HCT116 (cell line): ENCODE results near the gene PIGM. TPM values are rescaled to one million over a fixed set of nuclear protein-coding genes. Genes with fewer than 3 reads are reported as not detected.

Experiments
- ATAC-seq: fragments of 200-7000 bp; cut with Tn5 transposase; 2 replicates; pipeline ENCODE4 v1.9.1; 2020; ENCODE audit warnings: mild to moderate bottlenecking, moderate library complexity
- BruUV-seq: library from RNA; stranded (reverse); fragments of 400-500 nt; replicated peaks from 2 replicates; lab custom pipeline; 2021; lab: Mats Ljungman, UMichigan
- CTCF ChIA-PET: fragments of 300-600 bp; sonication (Branson Sonifier 250); formaldehyde crosslinking; loops from one replicate; lab custom pipeline; 2021; ENCODE audit warnings: antibody characterized with exemption; lab: Charles Lee
- POLR2A ChIA-PET: fragments of 300-600, 350-600 bp; sonication (Branson Sonifier 250); formaldehyde crosslinking; loops from one replicate; lab custom pipeline; 2021; ENCODE audit warnings: antibody characterized with exemption; lab: Charles Lee
- RAD21 ChIA-PET, 2 experiments: fragments of 300-600 bp; sonication (Branson Sonifier 250); formaldehyde crosslinking; loops; one replicate each; lab custom pipeline; 2023; ENCODE audit warnings: low total read pairs in 2 of 2; ENCODE audit not compliant: uncharacterized antibody in 2 of 2, unreplicated experiment in 2 of 2, low non-redundant PET in 1 of 2; lab: Charles Lee
- DNase-seq: peaks from one replicate; pipeline ENCODE4 v3.0.0-alpha.2; 2010; ENCODE audit warnings: low read depth, low spot score
- H2AFZ ChIP-seq: fragments of 200-600 bp; shearing (Covaris generic), sonication (generic); 2 replicates; pipeline ENCODE4 v1.6.1; 2017; ENCODE audit warnings: low read depth, mixed run types, mixed read lengths, antibody characterized with exemption, low read length; ENCODE audit not compliant: poor library complexity, severe bottlenecking
- H3K27ac ChIP-seq: 2 replicates; pipeline ENCODE4 v1.5.1; 2012; ENCODE audit warnings: low read depth, low read length
- H3K27me3 ChIP-seq: fragments of 200-600 bp; sonication (generic); 2 replicates; pipeline ENCODE4 v1.6.1; 2016; ENCODE audit warnings: mixed run types, low read length, mixed read lengths; ENCODE audit not compliant: insufficient read depth
- H3K36me3 ChIP-seq, 2 experiments: fragments of 200-500 bp in 1 of 2; fragments of 200-600 bp in 1 of 2; sonication (Bioruptor generic) in 1 of 2; sonication (generic) in 1 of 2; 2 replicates each; pipeline versions ENCODE4 v1.5.1 to v1.6.1; 2014 to 2016; ENCODE audit warnings: low read length in 2 of 2, inconsistent platforms in 1 of 2, mixed read lengths in 1 of 2, mixed run types in 1 of 2; ENCODE audit not compliant: insufficient read depth in 2 of 2, control insufficient read depth in 1 of 2
- H3K4me1 ChIP-seq, 2 experiments: fragments of 200-600 bp in 1 of 2; sonication (generic) in 1 of 2; 2 replicates each; pipeline versions ENCODE4 v1.5.1 to v1.6.1; 2012 to 2017; ENCODE audit warnings: low read length in 2 of 2, inconsistent platforms in 1 of 2, mild to moderate bottlenecking in 1 of 2, mixed read lengths in 1 of 2, mixed run types in 1 of 2, moderate library complexity in 1 of 2; ENCODE audit not compliant: insufficient read depth in 2 of 2, control insufficient read depth in 1 of 2
- H3K4me2 ChIP-seq: fragments of 200-600 bp; sonication (generic); 2 replicates; pipeline ENCODE4 v1.6.1; 2017; ENCODE audit warnings: mixed run types, low read length, mixed read lengths
- H3K4me3 ChIP-seq, 2 experiments: fragments of 200-600 bp in 1 of 2; sonication (generic) in 1 of 2; replicated peaks in 1 of 2; 2 replicates each; pipeline ENCODE4 v1.5.1; 2011 to 2016; ENCODE audit warnings: low read length in 2 of 2, control low read depth in 1 of 2, low read depth in 1 of 2, mild to moderate bottlenecking in 1 of 2, mixed read lengths in 1 of 2, mixed run types in 1 of 2
- H3K79me2 ChIP-seq: fragments of 200-600 bp; sonication (generic); 2 replicates; pipeline ENCODE4 v1.6.1; 2017; ENCODE audit warnings: mild to moderate bottlenecking, mixed run types, low read length, moderate library complexity, mixed read lengths; ENCODE audit not compliant: insufficient read depth
- H3K9ac ChIP-seq: fragments of 200-600 bp; sonication (generic); 2 replicates; pipeline ENCODE4 v1.6.1; 2016; ENCODE audit warnings: low read length, mixed read lengths
- H3K9me2 ChIP-seq: fragments of 200-600 bp; sonication (generic), shearing (Covaris generic); 2 replicates; pipeline ENCODE4 v1.6.1; 2017; ENCODE audit warnings: mixed run types, mild to moderate bottlenecking, moderate library complexity; ENCODE audit not compliant: insufficient read depth
- H3K9me3 ChIP-seq, 2 experiments: fragments of 200-500 bp in 1 of 2; fragments of 200-600 bp in 1 of 2; sonication (Bioruptor generic) in 1 of 2; sonication (generic) in 1 of 2; 2 replicates each; pipeline ENCODE4 v1.6.1; 2014 to 2017; ENCODE audit warnings: low read length in 2 of 2, mixed read lengths in 2 of 2, inconsistent platforms in 1 of 2, low read depth in 1 of 2, mild to moderate bottlenecking in 1 of 2, mixed run types in 1 of 2, moderate library complexity in 1 of 2; ENCODE audit not compliant: control insufficient read depth in 1 of 2, insufficient read depth in 1 of 2
- H4K20me1 ChIP-seq: fragments of 200-600 bp; sonication (generic), shearing (Covaris generic); 2 replicates; pipeline ENCODE4 v1.6.1; 2017; ENCODE audit warnings: mixed run types, mild to moderate bottlenecking, moderate library complexity; ENCODE audit not compliant: insufficient read depth
- EGR1 ChIP-seq: IDR thresholded peaks from 2 replicates; pipeline ENCODE4 v1.6.1; 2012; ENCODE audit warnings: low read depth
- EZH2phosphoT487 ChIP-seq: fragments of 200-600 bp; IDR thresholded peaks from 2 replicates; pipeline ENCODE4 v1.6.1; 2018; ENCODE audit warnings: antibody characterized with exemption, borderline replicate concordance
- FOSL1 ChIP-seq: IDR thresholded peaks from 2 replicates; pipeline ENCODE4 v1.6.1; 2012; ENCODE audit warnings: low read depth
- POLR2A ChIP-seq: IDR thresholded peaks from 2 replicates; pipeline ENCODE4 v1.7.0; 2011; ENCODE audit warnings: borderline replicate concordance; ENCODE audit not compliant: insufficient read depth, insufficient read length; ENCODE audit errors: extremely low read depth
- RAD21 ChIP-seq: IDR thresholded peaks from 2 replicates; pipeline ENCODE4 v1.6.1; 2012; ENCODE audit warnings: low read depth, mild to moderate bottlenecking
- SIN3A ChIP-seq: IDR thresholded peaks from 2 replicates; pipeline ENCODE4 v1.6.1; 2012; ENCODE audit warnings: low read depth
- SRF ChIP-seq: IDR thresholded peaks from 2 replicates; pipeline ENCODE4 v1.6.1; 2012; ENCODE audit warnings: low read depth
- ZFX ChIP-seq: fragments of 450-650 bp; IDR thresholded peaks from 2 replicates; pipeline ENCODE4 v1.6.1; 2017
- intact Hi-C: fragments of 100-400 bp; cut with micrococcal nuclease; formaldehyde crosslinking; loops from 2 replicates; pipeline ENCODE4 v1.10.0; 2022
- total RNA-seq: library from RNA; stranded (reverse); gene quantifications from one replicate; pipeline ENCODE4 v1.2.1, GENCODE V29; 2021; ENCODE audit not compliant: unreplicated experiment
- TF ChIP-seq, protein P1 (sequence below), 3 experiments: fragments of 200-600 bp in 1 of 3; sonication (generic) in 1 of 3; IDR thresholded peaks in 2 of 3; conservative IDR thresholded peaks in 1 of 3; 2 replicates each; pipeline ENCODE4 v1.5.1; 2012 to 2017; ENCODE audit warnings: low read depth in 2 of 3, low read length in 2 of 3, antibody characterized with exemption in 1 of 3, borderline replicate concordance in 1 of 3, control low read depth in 1 of 3, mild to moderate bottlenecking in 1 of 3, mixed read lengths in 1 of 3, mixed run types in 1 of 3, moderate library complexity in 1 of 3; ENCODE audit not compliant: insufficient read depth in 1 of 3
- TF ChIP-seq, protein P2 (sequence below): IDR thresholded peaks from 2 replicates; pipeline ENCODE4 v1.6.1; 2012
- TF ChIP-seq, protein P3 (sequence below): IDR thresholded peaks from 2 replicates; pipeline ENCODE4 v1.6.1; 2012; ENCODE audit warnings: low read depth

Gene PIGM
- total RNA-seq, 1 experiment from 2014 or later, result 4.1 TPM

DNA sequence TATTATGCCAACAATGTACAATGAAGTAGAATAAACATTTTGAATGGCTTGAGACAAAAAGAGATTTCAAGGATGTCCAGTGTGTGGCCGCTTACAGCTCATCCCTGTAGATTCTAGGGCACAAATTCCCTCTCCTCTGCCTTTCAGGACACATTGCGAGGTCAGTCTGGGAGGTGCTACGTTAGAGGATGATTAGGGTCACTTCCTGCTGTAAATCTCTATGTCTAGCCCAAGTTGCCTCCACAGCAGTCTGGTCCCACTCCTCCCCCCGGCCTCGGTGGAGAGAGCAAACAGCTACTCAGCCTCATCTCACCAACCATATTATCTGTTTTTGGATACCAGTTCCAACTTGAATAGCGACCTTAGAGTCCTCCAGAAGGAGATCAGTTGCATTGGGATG, 21.1 kb upstream of the PIGM start:
- no peaks in the 10 kb centered on the region for H3K79me2 ChIP-seq
- H4K20me1 ChIP-seq, result no peaks in the 10 kb centered on the region
- TF ChIP-seq, protein P1, sequence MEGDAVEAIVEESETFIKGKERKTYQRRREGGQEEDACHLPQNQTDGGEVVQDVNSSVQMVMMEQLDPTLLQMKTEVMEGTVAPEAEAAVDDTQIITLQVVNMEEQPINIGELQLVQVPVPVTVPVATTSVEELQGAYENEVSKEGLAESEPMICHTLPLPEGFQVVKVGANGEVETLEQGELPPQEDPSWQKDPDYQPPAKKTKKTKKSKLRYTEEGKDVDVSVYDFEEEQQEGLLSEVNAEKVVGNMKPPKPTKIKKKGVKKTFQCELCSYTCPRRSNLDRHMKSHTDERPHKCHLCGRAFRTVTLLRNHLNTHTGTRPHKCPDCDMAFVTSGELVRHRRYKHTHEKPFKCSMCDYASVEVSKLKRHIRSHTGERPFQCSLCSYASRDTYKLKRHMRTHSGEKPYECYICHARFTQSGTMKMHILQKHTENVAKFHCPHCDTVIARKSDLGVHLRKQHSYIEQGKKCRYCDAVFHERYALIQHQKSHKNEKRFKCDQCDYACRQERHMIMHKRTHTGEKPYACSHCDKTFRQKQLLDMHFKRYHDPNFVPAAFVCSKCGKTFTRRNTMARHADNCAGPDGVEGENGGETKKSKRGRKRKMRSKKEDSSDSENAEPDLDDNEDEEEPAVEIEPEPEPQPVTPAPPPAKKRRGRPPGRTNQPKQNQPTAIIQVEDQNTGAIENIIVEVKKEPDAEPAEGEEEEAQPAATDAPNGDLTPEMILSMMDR (IDR thresholded peaks at IDR 0.05 in 2 of 3, conservative IDR thresholded peaks at IDR 0.05 in 1 of 3; ENCODE audit: borderline replicate concordance in 1 of 3, insufficient read depth in 1 of 3, low read depth in 2 of 3, low read length in 2 of 3), result no peak
- TF ChIP-seq SIN3A, result no peak
- TF ChIP-seq, protein P2, sequence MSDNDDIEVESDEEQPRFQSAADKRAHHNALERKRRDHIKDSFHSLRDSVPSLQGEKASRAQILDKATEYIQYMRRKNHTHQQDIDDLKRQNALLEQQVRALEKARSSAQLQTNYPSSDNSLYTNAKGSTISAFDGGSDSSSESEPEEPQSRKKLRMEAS, result no peak
- TF ChIP-seq, all 23 proteins: peak for 0
- ATAC-seq, result no peak
- H3K9me3 ChIP-seq, result no peaks in the 10 kb centered on the region
- H3K36me3 ChIP-seq, result no peaks in the 10 kb centered on the region
- H3K27ac ChIP-seq, result no peak overlapping the region
- ChIA-PET POLR2A (no interaction called here), CTCF (interaction anchor here (1.7 kb wide), 1 partner anchor 33 kb away, joined by 5 read pairs; no protein-coding TSS in a partner anchor), RAD21 (interaction anchor here in 1 of 2 experiments (0.6 kb wide), 1 partner anchor 25 kb away, joined by 4 read pairs; no protein-coding TSS in a partner anchor)
- no TSS peak for BruUV-seq
- H3K9me2 ChIP-seq, result no peaks in the 10 kb centered on the region
- no peak overlapping the region for H2AFZ ChIP-seq
- intact Hi-C loops, result no loop called here
- H3K27me3 ChIP-seq, result peaks cover 23% of the 10 kb centered on the region
- H3K4me3 ChIP-seq, result no peak overlapping the region
- no peak overlapping the region for H3K9ac ChIP-seq
- no peaks in the 10 kb centered on the region for H3K4me1 ChIP-seq
- DNase-seq, result no peak
- no peak overlapping the region for H3K4me2 ChIP-seq

DNA sequence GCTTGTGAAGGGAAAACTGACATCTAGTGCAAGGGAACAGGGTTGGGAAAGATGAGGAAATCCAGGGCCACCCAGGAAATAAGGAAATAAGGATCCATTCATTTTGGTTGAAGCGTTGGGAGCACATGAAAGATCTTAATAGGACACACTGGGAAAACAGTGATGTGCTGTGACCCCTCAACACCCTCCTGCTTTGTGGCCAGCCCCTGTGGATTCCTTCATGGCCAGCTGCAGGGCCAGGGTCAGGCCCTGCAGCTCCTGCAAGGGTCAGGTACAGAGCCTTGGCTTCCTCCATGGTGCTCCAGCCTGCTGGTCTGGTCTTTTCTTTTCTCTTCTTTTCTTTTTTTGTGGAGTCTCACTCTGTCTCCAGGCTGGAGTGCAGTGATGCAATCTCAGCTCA, 18.8 kb upstream of the PIGM start:
- DNase-seq, result no peak
- no TSS peak for BruUV-seq
- POLR2A ChIA-PET, result no interaction called here
- no peaks in the 10 kb centered on the region for H4K20me1 ChIP-seq
- RAD21 ChIA-PET, result no interaction called here
- no peak overlapping the region for H3K9ac ChIP-seq
- no peak overlapping the region for H2AFZ ChIP-seq
- intact Hi-C loops, result no loop called here
- H3K4me3 ChIP-seq, result no peak overlapping the region
- no peaks in the 10 kb centered on the region for H3K9me2 ChIP-seq
- H3K79me2 ChIP-seq, result no peaks in the 10 kb centered on the region
- no peak overlapping the region for H3K27ac ChIP-seq
- H3K27me3 ChIP-seq, result peaks cover 24% of the 10 kb centered on the region
- no peaks in the 10 kb centered on the region for H3K36me3 ChIP-seq
- H3K9me3 ChIP-seq, result no peaks in the 10 kb centered on the region
- H3K4me1 ChIP-seq, result peaks cover 4 to 6% of the 10 kb centered on the region in 2 experiments; a peak in 3 of 4 replicates
- no peak for ATAC-seq
- CTCF ChIA-PET, result no interaction called here
- no peak overlapping the region for H3K4me2 ChIP-seq
- TF ChIP-seq EZH2phosphoT487, result no peak
- TF ChIP-seq SRF, result no peak
- TF ChIP-seq ZFX, result no peak
- TF ChIP-seq SIN3A, result no peak
- TF ChIP-seq EGR1, result no peak
- no peak for TF ChIP-seq FOSL1
- TF ChIP-seq, protein P3, sequence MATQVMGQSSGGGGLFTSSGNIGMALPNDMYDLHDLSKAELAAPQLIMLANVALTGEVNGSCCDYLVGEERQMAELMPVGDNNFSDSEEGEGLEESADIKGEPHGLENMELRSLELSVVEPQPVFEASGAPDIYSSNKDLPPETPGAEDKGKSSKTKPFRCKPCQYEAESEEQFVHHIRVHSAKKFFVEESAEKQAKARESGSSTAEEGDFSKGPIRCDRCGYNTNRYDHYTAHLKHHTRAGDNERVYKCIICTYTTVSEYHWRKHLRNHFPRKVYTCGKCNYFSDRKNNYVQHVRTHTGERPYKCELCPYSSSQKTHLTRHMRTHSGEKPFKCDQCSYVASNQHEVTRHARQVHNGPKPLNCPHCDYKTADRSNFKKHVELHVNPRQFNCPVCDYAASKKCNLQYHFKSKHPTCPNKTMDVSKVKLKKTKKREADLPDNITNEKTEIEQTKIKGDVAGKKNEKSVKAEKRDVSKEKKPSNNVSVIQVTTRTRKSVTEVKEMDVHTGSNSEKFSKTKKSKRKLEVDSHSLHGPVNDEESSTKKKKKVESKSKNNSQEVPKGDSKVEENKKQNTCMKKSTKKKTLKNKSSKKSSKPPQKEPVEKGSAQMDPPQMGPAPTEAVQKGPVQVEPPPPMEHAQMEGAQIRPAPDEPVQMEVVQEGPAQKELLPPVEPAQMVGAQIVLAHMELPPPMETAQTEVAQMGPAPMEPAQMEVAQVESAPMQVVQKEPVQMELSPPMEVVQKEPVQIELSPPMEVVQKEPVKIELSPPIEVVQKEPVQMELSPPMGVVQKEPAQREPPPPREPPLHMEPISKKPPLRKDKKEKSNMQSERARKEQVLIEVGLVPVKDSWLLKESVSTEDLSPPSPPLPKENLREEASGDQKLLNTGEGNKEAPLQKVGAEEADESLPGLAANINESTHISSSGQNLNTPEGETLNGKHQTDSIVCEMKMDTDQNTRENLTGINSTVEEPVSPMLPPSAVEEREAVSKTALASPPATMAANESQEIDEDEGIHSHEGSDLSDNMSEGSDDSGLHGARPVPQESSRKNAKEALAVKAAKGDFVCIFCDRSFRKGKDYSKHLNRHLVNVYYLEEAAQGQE, result no peak
- no peak for TF ChIP-seq RAD21
- no peak for TF ChIP-seq POLR2A
- TF ChIP-seq, protein P1 (IDR thresholded peaks at IDR 0.05 in 2 of 3, conservative IDR thresholded peaks at IDR 0.05 in 1 of 3; ENCODE audit: borderline replicate concordance in 1 of 3, insufficient read depth in 1 of 3, low read depth in 2 of 3, low read length in 2 of 3), result no peak
- TF ChIP-seq, protein P2, result no peak
